ENCODE data around the gene PTPN12.
A peak's percentile ranks its signal among the peaks of the same experiment; 100 is the strongest.

The PTPN12 gene

GRCh38 chr7:77553123-77553522, 16.0 kb downstream of the PTPN12 start:
- no peak for TF ChIP-seq CTCF (IDR thresholded peaks at IDR 0.05; ENCODE audit: extremely low read depth, missing control alignments)
- no peak for DNase-seq (ENCODE audit: low spot score)

- DNase-seq (ENCODE audit: low spot score): no peak
- no peak for TF ChIP-seq CTCF (IDR thresholded peaks at IDR 0.05; ENCODE audit: extremely low read depth, missing control alignments)
Measured at GRCh38 chr7:77558284-77558967, 21.3 kb downstream of the PTPN12 start.

GRCh38 chr7:77561352-77561751, 24.3 kb downstream of the PTPN12 start:
- DNase-seq (ENCODE audit: low spot score): peak; percentile 29
- TF ChIP-seq CTCF (IDR thresholded peaks at IDR 0.05; ENCODE audit: extremely low read depth, missing control alignments): no peak

- DNase-seq (ENCODE audit: low spot score): no peak
- no peak for TF ChIP-seq CTCF (IDR thresholded peaks at IDR 0.05; ENCODE audit: extremely low read depth, missing control alignments)
Measured at GRCh38 chr7:77563275-77563674, 26.2 kb downstream of the PTPN12 start.

- no peak for DNase-seq (ENCODE audit: low spot score)
- TF ChIP-seq CTCF (IDR thresholded peaks at IDR 0.05; ENCODE audit: extremely low read depth, missing control alignments): no peak
Measured at GRCh38 chr7:77565917-77566316, 28.8 kb downstream of the PTPN12 start.

- TF ChIP-seq CTCF (IDR thresholded peaks at IDR 0.05; ENCODE audit: extremely low read depth, missing control alignments): no peak
- no peak for DNase-seq (ENCODE audit: low spot score)
Measured at GRCh38 chr7:77566421-77566820, 29.3 kb downstream of the PTPN12 start.

GRCh38 chr7:77569514-77570232, 32.6 kb downstream of the PTPN12 start:
- DNase-seq (ENCODE audit: low spot score): no peak
- no peak for TF ChIP-seq CTCF (IDR thresholded peaks at IDR 0.05; ENCODE audit: extremely low read depth, missing control alignments)
